Activated naive CD4-positive, alpha-beta T cell treated with anti-CD3 and anti-CD28 coated beads, Interleukin-2, amount 10 ng/mL, durations not matched to agents 5 hours and 36 hours (primary cell): ENCODE measurements around the gene SLC27A4. TPM values are rescaled to one million over a fixed set of nuclear protein-coding genes. Genes with fewer than 3 reads are reported as not detected.

ENCODE experiments used
- microRNA-seq: library from miRNA; unstranded; fragments of <30 nt; microRNA quantifications from one replicate; pipeline ENCODE4 v1.2.0, GENCODE V29; 2022; ENCODE audit warnings: borderline microRNAs expressed, borderline replicate concordance
- total RNA-seq, 2 experiments: library from RNA; stranded (reverse); gene quantifications; one replicate each; pipeline ENCODE4 v1.2.3, GENCODE V29; 2021

SLC27A4 gene
- 10 to 100 TPM; 11.5 to 14.4 TPM for total RNA-seq

DNA sequence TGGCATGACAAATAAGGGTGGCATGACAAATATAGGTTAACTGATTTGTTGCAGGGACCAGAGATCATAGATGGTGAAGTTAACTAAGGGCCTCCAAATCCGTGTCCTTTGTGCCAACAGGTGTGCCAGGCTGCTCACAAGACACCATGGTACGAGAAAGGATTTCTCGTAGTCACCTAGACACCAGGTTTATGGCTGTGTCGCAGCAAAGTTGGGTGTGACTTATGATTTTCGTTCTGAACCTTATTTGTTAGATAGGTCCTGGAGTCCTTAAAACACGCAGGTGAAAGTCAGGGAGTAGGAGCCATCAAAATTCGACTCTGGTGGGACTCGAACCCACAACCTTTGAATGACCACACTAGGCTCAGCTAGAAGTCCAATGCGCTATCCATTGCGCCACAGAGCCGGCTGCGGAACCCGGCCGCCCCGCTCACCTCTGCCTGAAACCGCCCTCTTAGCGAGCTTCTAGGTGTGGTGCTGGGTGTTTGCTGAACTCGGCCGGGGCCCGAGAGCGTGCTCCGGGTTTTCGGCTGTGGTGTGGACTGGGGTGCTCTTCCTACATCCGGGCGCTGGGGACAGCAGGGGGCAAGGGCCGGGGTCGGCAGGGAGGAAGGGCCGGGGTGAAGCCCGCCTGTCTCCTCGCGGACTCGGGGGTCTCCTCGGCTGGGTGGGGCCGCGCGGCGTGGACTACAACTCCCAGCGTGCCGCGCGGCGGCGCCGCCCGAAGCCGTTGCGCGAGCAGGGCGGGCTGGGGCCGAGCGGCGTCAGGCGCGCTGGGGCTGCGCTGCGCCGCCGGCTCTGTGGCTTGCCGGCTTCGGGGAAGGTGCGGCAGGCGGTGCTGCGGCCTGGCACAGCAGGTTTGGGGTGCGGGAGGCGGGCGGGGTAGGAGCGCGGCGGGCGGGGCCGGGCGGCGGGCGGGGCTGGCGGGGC, at the start of gene SLC27A4:
Gene SLC27A4, plus strand, starts transcription at position 767 of the 930 bp plus-strand sequence. CDS start 2,606 bp downstream, outside the sequence.

DNA sequence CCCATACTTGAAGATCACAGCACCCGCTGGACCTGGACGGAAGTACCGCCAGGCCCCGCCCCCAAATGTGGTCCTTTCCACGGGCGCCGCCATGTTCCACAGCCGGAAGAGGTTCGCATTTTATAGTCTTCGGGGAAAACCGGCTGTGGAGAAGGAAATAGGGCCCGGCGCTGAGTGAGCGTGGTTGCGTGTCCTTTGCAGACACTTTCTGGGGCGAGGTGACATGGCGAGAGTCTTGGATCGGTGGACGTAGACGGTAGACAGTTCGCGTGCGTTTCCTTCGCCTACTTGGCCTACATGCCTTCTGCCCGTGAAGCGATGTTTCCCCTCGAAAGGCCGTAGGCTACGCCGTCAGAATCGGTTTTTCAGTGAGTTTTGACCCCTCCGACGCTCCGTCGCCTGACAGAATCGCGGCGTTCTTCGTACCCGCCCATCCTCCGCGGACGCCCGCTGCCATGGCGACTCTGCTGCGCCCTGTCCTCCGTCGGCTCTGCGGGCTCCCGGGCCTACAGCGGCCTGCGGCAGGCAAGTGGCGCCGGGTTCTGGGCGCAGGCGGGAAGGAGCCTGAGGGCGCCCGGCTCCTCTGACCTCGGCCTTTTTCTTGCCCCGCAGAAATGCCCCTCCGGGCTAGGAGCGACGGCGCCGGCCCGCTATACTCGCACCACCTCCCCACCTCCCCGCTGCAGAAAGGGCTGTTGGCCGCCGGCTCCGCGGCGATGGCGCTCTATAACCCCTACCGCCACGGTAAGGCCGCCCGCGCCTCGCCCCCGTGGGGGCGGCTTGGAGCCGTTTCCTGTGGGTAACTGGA, 17.7 kb upstream of the SLC27A4 start, which contains the start of the genes COQ4 and TRUB2:
Gene COQ4, plus strand, starts transcription at position 436 of the 808 bp plus-strand sequence. Its CDS starts 20 bp downstream, at position 456.
Gene TRUB2, minus strand, starts transcription at position 44 of the 808 bp plus-strand sequence. Its CDS starts 39 bp downstream, at position 5.

DNA sequence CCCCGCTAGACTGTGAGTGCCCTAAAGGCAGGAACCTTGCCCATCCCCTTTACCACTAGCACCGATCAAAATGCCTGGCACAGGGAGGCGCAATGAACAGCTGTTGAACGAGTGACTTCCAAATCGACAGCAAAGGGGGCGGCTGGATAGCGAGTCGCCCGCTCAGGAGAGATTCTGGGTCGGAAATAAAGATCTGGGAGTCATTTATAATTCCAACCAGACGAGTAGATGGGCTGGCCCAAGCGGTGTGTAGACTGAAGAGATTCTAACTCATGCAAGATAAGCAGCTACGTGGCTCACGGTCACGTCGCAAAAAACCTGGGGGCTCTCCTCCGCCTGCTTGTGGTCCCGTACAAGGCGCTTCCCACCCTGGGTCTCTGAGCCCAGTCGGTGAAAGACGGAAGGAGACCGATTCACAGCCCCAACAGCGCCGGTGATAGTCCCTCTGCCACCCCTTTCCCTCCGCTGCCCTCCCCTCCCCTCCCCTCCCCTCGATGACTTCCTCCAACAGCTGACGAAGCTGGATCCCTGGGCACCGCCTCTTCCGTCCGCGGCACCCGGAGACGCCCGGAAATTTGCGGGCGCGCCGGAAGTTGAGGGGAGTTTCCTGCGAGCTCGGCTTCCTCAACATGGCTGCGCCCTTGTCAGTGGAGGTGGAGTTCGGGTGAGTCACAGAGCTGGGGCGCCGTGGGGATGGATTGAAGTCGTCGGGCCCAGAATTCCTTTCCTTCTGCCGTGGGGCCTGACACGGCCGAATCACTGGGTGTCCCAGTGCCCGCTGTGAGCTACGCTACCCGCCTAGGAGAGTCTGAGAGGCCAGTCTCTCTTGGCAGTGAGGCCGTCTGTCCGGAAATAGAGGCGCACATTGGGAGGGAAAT, 30.7 kb downstream of the SLC27A4 start, which contains the start of gene URM1:
Gene URM1, plus strand, starts transcription at position 623 of the 878 bp plus-strand sequence. Its CDS starts 7 bp downstream, at position 630.

Small RNAs within 50 kb of the gene (microRNA-seq; reads per million reads assigned to microRNA genes)
- not detected for gene MIR219B

Other genes starting within 250 kb of the SLC27A4 start
- gene PTGES2, start 212.8 kb upstream of the SLC27A4 start, total RNA-seq = 10 to 100 TPM; 44.6 to 50.5 TPM
- not detected for gene LCN2, start 191.1 kb upstream of the SLC27A4 start, total RNA-seq
- 10 to 100 TPM; 95.0 to 96.0 TPM for gene BBLN, start 180.3 kb upstream of the SLC27A4 start, total RNA-seq
- gene CIZ1, start 149.0 kb upstream of the SLC27A4 start, total RNA-seq = 100 to 1,000 TPM; 118 to 121 TPM
- under 1 TPM; 0.25 to 0.99 TPM for gene DNM1, start 137.1 kb upstream of the SLC27A4 start, total RNA-seq
- gene GOLGA2, start 64.5 kb upstream of the SLC27A4 start, total RNA-seq = 10 to 100 TPM; 40.3 to 47.1 TPM
- 10 to 100 TPM; 10.9 to 12.1 TPM for gene SWI5, start 64.3 kb upstream of the SLC27A4 start, total RNA-seq
- gene TRUB2, start 18.1 kb upstream of the SLC27A4 start, total RNA-seq = 10 to 100 TPM; 21.5 to 23.2 TPM
- 10 to 100 TPM; 34.7 to 35.2 TPM for gene COQ4, start 17.7 kb upstream of the SLC27A4 start, total RNA-seq
- gene URM1, start 30.8 kb downstream of the SLC27A4 start, total RNA-seq = 10 to 100 TPM; 72.6 to 75.8 TPM
- under 1 TPM; 0.39 to 0.58 TPM for gene CERCAM, start 80.3 kb downstream of the SLC27A4 start, total RNA-seq
- gene ODF2, start 115.5 kb downstream of the SLC27A4 start, total RNA-seq = 10 to 100 TPM; 46.8 to 52.0 TPM
- 10 to 100 TPM; 37.5 to 41.3 TPM for gene GLE1, start 164.2 kb downstream of the SLC27A4 start, total RNA-seq
- gene SPTAN1, start 212.1 kb downstream of the SLC27A4 start, total RNA-seq = 100 to 1,000 TPM; 310 to 334 TPM